ENCODE measurements around the gene DEFB123.
"Not testable (repeated sequence)": the region's sequence is repeated elsewhere in the genome, so short reads cannot be mapped to it uniquely, and the experiment has no call there.

DEFB123 gene

DNA sequence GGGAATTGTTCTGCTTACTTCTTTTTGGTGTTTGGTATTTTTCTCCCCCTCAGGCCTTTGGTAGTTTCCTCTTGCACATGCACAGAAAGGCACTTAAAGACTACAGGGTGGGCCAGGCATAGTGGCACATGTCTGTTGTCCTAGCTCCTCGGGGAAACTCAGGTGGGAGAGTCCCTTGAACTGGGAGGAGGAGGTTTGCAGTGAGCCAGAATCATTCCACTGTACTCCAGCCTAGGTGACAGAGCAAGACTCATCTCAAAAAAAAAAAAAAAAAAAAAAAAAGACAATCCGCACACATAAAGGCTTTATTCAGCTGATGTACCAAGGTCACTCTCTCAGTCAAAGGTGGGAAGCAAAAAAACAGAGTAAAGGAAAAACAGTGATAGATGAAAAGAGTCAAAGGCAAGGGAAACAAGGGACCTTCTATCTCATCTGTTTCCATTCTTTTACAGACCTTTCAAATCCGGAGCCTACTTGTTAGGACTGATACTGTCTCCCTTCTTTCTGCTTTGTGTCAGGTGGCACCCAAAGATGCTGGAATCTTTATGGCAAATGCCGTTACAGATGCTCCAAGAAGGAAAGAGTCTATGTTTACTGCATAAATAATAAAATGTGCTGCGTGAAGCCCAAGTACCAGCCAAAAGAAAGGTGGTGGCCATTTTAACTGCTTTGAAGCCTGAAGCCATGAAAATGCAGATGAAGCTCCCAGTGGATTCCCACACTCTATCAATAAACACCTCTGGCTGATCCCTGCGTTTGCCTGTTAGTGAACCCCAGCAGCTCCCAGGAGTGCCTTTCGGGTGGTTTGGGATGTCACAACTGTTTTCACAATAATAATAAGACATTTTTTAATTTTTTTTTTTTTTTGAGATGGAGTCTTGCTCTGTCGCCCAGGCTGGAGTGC lies 9.3 kb downstream of the DEFB123 start:
- H3K36me3 Mint-ChIP-seq (ENCODE audit: low read depth), result no peaks in the 10 kb centered on the region

GRCh38 chr20:31452575-31452974 lies 12.1 kb downstream of the DEFB123 start:
- intact Hi-C loops (cut with micrococcal nuclease), result no loop called here
- Mint-ChIP-seq H3K27ac (no peak overlapping the region), H3K9me3 (no peaks in the 10 kb centered on the region), H3K4me1 (ENCODE audit: low read depth) (no peaks in the 10 kb centered on the region), H3K27me3 (peaks cover 7% of the 10 kb centered on the region), H3K36me3 (ENCODE audit: low read depth) (no peaks in the 10 kb centered on the region), H3K4me3 (no peak overlapping the region)

More for the DNA sequence above, 9.3 kb downstream of the DEFB123 start:
- Mint-ChIP-seq H3K27me3 (peaks cover 7% of the 10 kb centered on the region), H3K4me1 (ENCODE audit: low read depth) (no peaks in the 10 kb centered on the region), H3K27ac (no peak overlapping the region), H3K9me3 (no peaks in the 10 kb centered on the region), H3K4me3 (no peak overlapping the region)
- intact Hi-C loops (cut with micrococcal nuclease), result no loop called here

DNA sequence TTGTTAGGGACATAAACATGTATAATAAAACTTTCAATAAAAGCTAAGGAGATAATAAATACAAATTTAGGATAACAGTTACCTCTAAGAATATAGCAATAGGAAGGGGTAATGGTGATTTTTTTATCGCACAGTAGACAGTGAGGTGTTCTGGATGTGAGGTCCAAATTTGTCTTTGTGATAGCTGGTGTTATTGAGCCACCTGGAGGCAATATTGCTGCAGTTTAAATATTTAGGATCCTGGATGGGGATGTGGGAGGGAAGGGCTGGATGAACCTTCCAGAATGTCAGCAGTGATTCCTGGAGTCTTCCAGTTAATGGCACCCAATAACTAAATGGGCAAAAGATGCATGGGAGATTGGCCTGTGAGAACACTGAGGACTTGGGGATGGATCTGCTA lies 13.9 kb downstream of the DEFB123 start:
- intact Hi-C loops (cut with micrococcal nuclease), result no loop called here
- Mint-ChIP-seq H3K4me1 (ENCODE audit: low read depth) (no peaks in the 10 kb centered on the region), H3K9me3 (no peaks in the 10 kb centered on the region), H3K27ac (no peak overlapping the region), H3K4me3 (no peak overlapping the region), H3K36me3 (ENCODE audit: low read depth) (no peaks in the 10 kb centered on the region), H3K27me3 (peaks cover 13% of the 10 kb centered on the region)

DNA sequence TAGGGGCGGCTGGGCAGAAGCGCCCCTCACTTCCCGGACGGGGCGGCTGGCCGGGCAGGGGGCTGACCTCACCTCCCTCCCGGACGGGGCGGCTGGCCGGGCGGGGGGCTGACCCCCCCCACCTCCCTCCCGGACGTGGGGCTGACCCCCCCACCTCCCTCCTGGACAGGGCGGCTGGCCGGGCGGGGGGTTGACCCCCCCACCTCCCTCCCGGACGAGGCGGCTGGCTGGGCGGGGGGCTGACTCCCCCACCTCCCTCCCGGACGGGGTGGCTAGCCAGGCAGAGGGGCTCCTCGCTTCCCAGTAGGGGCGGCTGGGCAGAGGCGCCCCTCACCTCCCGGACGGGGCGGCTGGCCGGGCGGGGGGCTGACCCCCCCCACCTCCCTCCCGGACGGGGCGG lies 30.5 kb downstream of the DEFB123 start:
- H3K9me3 Mint-ChIP-seq; H3K4me3 Mint-ChIP-seq; intact Hi-C loops (cut with micrococcal nuclease); H3K36me3 Mint-ChIP-seq (ENCODE audit: low read depth); H3K27ac Mint-ChIP-seq: not testable (repeated sequence)
- peaks cover 26% of the 10 kb centered on the region for H3K4me1 Mint-ChIP-seq (ENCODE audit: low read depth)
- peaks cover 19% of the 10 kb centered on the region for H3K27me3 Mint-ChIP-seq

DNA sequence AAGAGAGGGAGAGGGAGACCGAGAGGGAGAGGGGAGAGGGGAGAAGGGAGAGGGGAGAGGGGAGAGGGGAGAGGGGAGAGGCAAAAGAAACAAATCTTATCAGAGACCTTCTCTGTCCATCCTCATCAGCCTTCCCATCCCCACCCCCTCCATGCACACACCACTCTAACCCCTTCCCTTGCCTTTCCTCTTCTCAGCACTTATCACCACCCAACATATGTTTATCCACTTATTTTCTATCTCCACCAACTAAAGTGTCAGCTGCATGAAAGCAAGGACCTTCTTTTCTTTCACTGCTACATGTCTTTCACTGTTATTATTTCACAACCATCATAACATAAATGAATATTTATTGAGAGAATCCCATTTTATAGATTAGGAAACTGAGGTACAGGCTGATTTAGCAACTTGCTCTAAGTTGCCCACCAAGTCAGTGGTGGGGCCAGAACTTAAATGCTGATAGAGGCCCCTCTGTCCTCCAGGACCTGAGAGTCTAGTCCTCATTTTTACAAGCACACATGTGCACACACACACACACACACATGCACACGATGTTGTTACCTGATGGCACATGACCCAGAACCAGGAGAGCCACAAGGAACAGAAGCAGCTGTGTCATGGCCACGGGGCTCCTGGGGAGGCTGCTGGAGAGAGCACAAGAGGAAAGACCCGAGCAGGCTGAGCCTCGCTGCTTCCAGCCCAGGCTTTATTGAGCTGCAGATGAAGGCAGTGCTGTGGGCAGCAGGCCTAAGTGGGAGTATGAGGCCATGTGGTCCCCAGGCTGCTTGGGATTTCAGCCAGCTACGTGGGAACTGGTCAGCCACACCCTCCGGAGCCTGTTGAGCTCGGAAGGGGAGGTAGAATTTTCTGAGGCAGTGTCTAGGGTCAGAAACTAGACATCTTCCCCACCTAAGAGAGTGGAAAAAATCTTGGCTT lies 32.2 kb downstream of the DEFB123 start:
- Mint-ChIP-seq H3K4me1 (ENCODE audit: low read depth) (peaks cover 28% of the 10 kb centered on the region), H3K27me3 (peaks cover 35% of the 10 kb centered on the region), H3K4me3 (no peak overlapping the region), H3K36me3 (ENCODE audit: low read depth) (no peaks in the 10 kb centered on the region), H3K27ac (no peak overlapping the region), H3K9me3 (no peaks in the 10 kb centered on the region)
- intact Hi-C loops (cut with micrococcal nuclease), result no loop called here

DNA sequence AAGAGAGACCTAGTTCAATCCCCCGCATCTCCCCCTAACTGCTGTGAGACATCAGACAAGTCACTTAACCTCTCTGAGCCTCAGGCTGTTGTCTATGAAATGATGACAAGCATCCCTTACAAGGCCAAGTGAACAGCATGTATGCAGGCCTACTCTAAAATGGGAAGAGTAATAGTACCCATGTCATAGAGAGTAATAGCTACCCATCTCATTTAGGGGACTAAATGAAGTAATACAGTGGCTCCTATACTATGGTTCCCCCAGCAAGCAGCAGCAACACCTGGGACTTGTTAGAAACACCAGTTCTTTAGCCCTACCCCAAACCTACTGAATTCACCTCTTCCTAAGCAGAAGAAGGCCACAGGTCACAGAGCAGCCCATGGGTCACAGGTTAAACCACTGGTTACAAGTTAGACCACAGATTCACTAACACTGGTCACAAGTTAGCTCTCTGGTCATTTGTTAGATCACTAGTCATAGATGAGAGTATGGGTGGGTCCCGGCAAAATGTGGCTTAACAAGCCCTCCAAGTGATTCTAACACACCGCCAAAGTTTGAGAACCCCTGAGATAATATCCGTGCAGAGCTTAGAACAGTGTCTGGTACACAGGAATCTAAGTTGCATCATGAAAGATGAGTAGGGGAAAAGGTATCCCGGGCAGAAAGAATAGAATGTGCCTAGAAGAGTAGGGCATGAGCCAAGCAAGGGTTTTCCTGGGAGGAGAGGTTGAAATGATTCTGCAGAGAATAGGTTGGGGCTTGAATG lies 33.1 kb downstream of the DEFB123 start:
- H3K9me3 Mint-ChIP-seq, result no peaks in the 10 kb centered on the region
- intact Hi-C loops (cut with micrococcal nuclease), result no loop called here
- peak overlapping the region; percentile 45 for H3K27ac Mint-ChIP-seq
- no peak overlapping the region for H3K4me3 Mint-ChIP-seq
- peaks cover 28% of the 10 kb centered on the region for H3K4me1 Mint-ChIP-seq (ENCODE audit: low read depth)
- H3K27me3 Mint-ChIP-seq, result peaks cover 38% of the 10 kb centered on the region
- H3K36me3 Mint-ChIP-seq (ENCODE audit: low read depth), result no peaks in the 10 kb centered on the region

DNA sequence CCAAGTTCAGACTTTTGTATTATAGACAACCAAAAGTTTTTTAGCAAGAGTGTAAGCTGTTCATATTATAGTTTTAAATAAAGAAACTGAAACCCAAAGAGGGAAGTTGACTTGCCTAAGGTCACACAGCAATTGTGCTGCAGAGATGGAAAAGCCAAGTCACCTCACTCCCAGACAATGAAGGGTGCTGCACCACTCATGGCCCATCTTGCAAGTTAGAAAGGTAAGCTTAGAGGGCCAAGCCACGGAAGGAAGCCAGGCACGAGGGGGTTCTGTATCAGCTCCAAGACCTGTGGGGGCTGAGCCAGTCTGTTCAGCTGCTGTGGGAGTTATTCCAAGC lies 33.6 kb downstream of the DEFB123 start:
- intact Hi-C loops (cut with micrococcal nuclease), result no loop called here
- Mint-ChIP-seq H3K4me3 (no peak overlapping the region), H3K27ac (peak overlapping the region; percentile 45), H3K9me3 (no peaks in the 10 kb centered on the region), H3K27me3 (peaks cover 41% of the 10 kb centered on the region), H3K4me1 (ENCODE audit: low read depth) (peaks cover 28% of the 10 kb centered on the region), H3K36me3 (ENCODE audit: low read depth) (no peaks in the 10 kb centered on the region)

GRCh38 chr20:31474758-31475427 lies 34.5 kb downstream of the DEFB123 start, which contains the start of the genes DEFB124 and REM1:
DEFB124 (minus strand) TSS chr20:31475127; CDS start chr20:31473013, 2,114 bp downstream.
REM1 (plus strand) TSS chr20:31475288; CDS start chr20:31476446, 1,158 bp downstream.
- Mint-ChIP-seq H3K4me1 (ENCODE audit: low read depth) (peaks cover 28% of the 10 kb centered on the region), H3K9me3 (no peaks in the 10 kb centered on the region), H3K36me3 (ENCODE audit: low read depth) (no peaks in the 10 kb centered on the region), H3K4me3 (peak within 1 kb of the TSS; percentile 66), H3K27me3 (peaks cover 41% of the 10 kb centered on the region), H3K27ac (peak within 1 kb of the TSS; percentile 45)
- intact Hi-C loops (cut with micrococcal nuclease), result no loop called here

GRCh38 chr20:31475472-31476293 lies 35.3 kb downstream of the DEFB123 start:
- Mint-ChIP-seq H3K27me3 (peaks cover 41% of the 10 kb centered on the region), H3K4me1 (ENCODE audit: low read depth) (peaks cover 28% of the 10 kb centered on the region), H3K36me3 (ENCODE audit: low read depth) (no peaks in the 10 kb centered on the region), H3K9me3 (no peaks in the 10 kb centered on the region), H3K27ac (no peak overlapping the region), H3K4me3 (no peak overlapping the region)
- intact Hi-C loops (cut with micrococcal nuclease), result no loop called here

- H3K27ac Mint-ChIP-seq, result no peak overlapping the region
- peaks cover 28% of the 10 kb centered on the region for H3K4me1 Mint-ChIP-seq (ENCODE audit: low read depth)
- H3K9me3 Mint-ChIP-seq, result no peaks in the 10 kb centered on the region
- no peaks in the 10 kb centered on the region for H3K36me3 Mint-ChIP-seq (ENCODE audit: low read depth)
- intact Hi-C loops (cut with micrococcal nuclease), result no loop called here
- H3K27me3 Mint-ChIP-seq, result peaks cover 43% of the 10 kb centered on the region
- no peak overlapping the region for H3K4me3 Mint-ChIP-seq
These were observed 35.8 kb downstream of the DEFB123 start for GRCh38 chr20:31476294-31476585.

GRCh38 chr20:31476643-31477215 lies 36.3 kb downstream of the DEFB123 start:
- no peak overlapping the region for H3K4me3 Mint-ChIP-seq
- no peaks in the 10 kb centered on the region for H3K36me3 Mint-ChIP-seq (ENCODE audit: low read depth)
- H3K9me3 Mint-ChIP-seq, result no peaks in the 10 kb centered on the region
- peaks cover 28% of the 10 kb centered on the region for H3K4me1 Mint-ChIP-seq (ENCODE audit: low read depth)
- H3K27me3 Mint-ChIP-seq, result peaks cover 43% of the 10 kb centered on the region
- intact Hi-C loops (cut with micrococcal nuclease), result no loop called here
- no peak overlapping the region for H3K27ac Mint-ChIP-seq

- no peak overlapping the region for H3K27ac Mint-ChIP-seq
- H3K4me3 Mint-ChIP-seq, result no peak overlapping the region
- intact Hi-C loops (cut with micrococcal nuclease), result no loop called here
- no peaks in the 10 kb centered on the region for H3K9me3 Mint-ChIP-seq
- H3K36me3 Mint-ChIP-seq (ENCODE audit: low read depth), result no peaks in the 10 kb centered on the region
- peaks cover 52% of the 10 kb centered on the region for H3K27me3 Mint-ChIP-seq
- H3K4me1 Mint-ChIP-seq (ENCODE audit: low read depth), result peaks cover 12% of the 10 kb centered on the region
These were observed 43.6 kb downstream of the DEFB123 start for GRCh38 chr20:31484001-31484400.
